DOHH2 (cell line): ENCODE results near the gene PNMA6A.

Experiments used
- EZH2phosphoT487 ChIP-seq: fragments of 200-600 bp; sonication (generic); IDR thresholded peaks from 2 replicates; pipeline ENCODE4 v1.6.1; 2017; ENCODE audit warnings: borderline replicate concordance, mild to moderate bottlenecking, antibody characterized with exemption, low read length, moderate library complexity, mixed read lengths
- TF ChIP-seq, protein P1 (sequence below): fragments of 200-600 bp; sonication (generic); IDR thresholded peaks from one replicate; pipeline ENCODE4 v1.5.1; 2014; ENCODE audit warnings: antibody characterized with exemption, mild to moderate bottlenecking, low read depth, low read length; ENCODE audit not compliant: poor library complexity, severe bottlenecking

DNA sequence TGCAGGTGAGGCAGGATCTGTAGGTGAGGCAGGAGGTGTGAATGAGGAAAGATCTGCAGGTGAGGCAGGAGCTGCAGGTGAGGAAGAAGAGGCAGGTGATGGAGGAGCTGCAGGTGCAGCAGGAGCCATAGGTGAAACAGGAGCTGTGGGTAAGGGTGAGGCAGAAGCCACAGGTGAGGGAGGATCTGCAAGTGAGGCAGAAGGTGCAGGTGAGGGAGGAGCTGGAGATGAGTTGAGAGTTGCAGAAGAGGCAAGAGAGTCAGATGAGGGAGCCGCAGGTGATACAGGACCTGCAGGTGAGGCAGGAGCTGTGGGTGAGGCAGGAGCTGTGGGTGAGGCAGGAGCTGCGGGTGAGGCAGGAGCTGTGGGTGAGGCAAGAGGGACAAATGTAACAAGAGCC is 43.1 kb upstream of the PNMA6A start:
- TF ChIP-seq, protein P1, sequence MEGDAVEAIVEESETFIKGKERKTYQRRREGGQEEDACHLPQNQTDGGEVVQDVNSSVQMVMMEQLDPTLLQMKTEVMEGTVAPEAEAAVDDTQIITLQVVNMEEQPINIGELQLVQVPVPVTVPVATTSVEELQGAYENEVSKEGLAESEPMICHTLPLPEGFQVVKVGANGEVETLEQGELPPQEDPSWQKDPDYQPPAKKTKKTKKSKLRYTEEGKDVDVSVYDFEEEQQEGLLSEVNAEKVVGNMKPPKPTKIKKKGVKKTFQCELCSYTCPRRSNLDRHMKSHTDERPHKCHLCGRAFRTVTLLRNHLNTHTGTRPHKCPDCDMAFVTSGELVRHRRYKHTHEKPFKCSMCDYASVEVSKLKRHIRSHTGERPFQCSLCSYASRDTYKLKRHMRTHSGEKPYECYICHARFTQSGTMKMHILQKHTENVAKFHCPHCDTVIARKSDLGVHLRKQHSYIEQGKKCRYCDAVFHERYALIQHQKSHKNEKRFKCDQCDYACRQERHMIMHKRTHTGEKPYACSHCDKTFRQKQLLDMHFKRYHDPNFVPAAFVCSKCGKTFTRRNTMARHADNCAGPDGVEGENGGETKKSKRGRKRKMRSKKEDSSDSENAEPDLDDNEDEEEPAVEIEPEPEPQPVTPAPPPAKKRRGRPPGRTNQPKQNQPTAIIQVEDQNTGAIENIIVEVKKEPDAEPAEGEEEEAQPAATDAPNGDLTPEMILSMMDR: no peak
- no peak for TF ChIP-seq EZH2phosphoT487
